RWPE1 (cell line): ENCODE measurements around the gene SLC4A1AP.

Experiments used
- CTCF ChIA-PET: fragments of 350-600 bp; sonication (Branson Sonifier 250); formaldehyde crosslinking; extraction: SDS; loops from one replicate; lab custom pipeline; 2021; lab: Yijun Ruan, JAX
- POLR2A ChIA-PET: fragments of 400-600 bp; formaldehyde crosslinking; extraction: SDS; loops from one replicate; lab custom pipeline; 2020; ENCODE audit warnings: antibody characterized with exemption; ENCODE audit not compliant: low non-redundant PET; lab: Yijun Ruan, JAX
- DNase-seq: peaks from one replicate; pipeline ENCODE4 v3.0.0; 2012; ENCODE audit warnings: low spot score
- H3K27ac ChIP-seq: fragments of 450-650 bp; 2 replicates; pipeline ENCODE4 v1.5.1; 2017
- TF ChIP-seq, protein P1 (sequence below): fragments of 450-650 bp; conservative IDR thresholded peaks from 2 replicates; pipeline ENCODE4 v1.5.1; 2017; ENCODE audit warnings: low read depth, mild to moderate bottlenecking

The SLC4A1AP gene

DNA sequence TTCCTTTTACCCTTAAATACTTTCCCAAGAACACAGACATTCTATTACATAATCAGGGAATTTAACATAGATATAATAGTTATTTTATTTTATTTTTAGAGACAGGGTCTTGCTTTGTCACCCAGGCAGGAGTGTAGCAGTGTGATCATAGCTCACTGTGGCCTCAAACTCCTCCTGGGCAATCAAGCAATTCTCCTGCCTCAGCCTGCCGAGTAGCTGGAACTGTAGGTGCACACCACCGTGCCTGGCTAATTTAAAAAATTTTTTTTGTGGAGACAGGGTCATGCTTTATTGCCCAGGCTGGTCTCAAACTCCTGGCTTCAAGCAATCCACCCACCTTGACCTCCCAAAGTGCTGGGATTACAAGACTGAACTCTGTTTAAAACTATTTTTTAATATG lies 45.6 kb downstream of the SLC4A1AP start:
- H3K27ac ChIP-seq: no peak overlapping the region
- ChIA-PET CTCF (no interaction called here), POLR2A (no interaction called here)
- DNase-seq: no peak
- TF ChIP-seq, protein P1, sequence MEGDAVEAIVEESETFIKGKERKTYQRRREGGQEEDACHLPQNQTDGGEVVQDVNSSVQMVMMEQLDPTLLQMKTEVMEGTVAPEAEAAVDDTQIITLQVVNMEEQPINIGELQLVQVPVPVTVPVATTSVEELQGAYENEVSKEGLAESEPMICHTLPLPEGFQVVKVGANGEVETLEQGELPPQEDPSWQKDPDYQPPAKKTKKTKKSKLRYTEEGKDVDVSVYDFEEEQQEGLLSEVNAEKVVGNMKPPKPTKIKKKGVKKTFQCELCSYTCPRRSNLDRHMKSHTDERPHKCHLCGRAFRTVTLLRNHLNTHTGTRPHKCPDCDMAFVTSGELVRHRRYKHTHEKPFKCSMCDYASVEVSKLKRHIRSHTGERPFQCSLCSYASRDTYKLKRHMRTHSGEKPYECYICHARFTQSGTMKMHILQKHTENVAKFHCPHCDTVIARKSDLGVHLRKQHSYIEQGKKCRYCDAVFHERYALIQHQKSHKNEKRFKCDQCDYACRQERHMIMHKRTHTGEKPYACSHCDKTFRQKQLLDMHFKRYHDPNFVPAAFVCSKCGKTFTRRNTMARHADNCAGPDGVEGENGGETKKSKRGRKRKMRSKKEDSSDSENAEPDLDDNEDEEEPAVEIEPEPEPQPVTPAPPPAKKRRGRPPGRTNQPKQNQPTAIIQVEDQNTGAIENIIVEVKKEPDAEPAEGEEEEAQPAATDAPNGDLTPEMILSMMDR: no peak

- POLR2A ChIA-PET: no interaction called here
- no peak overlapping the region for H3K27ac ChIP-seq
- CTCF ChIA-PET: no interaction called here
- TF ChIP-seq, protein P1: no peak
- no peak for DNase-seq
These were observed 46.4 kb downstream of the SLC4A1AP start for GRCh38 chr2:27709960-27710575.

DNA sequence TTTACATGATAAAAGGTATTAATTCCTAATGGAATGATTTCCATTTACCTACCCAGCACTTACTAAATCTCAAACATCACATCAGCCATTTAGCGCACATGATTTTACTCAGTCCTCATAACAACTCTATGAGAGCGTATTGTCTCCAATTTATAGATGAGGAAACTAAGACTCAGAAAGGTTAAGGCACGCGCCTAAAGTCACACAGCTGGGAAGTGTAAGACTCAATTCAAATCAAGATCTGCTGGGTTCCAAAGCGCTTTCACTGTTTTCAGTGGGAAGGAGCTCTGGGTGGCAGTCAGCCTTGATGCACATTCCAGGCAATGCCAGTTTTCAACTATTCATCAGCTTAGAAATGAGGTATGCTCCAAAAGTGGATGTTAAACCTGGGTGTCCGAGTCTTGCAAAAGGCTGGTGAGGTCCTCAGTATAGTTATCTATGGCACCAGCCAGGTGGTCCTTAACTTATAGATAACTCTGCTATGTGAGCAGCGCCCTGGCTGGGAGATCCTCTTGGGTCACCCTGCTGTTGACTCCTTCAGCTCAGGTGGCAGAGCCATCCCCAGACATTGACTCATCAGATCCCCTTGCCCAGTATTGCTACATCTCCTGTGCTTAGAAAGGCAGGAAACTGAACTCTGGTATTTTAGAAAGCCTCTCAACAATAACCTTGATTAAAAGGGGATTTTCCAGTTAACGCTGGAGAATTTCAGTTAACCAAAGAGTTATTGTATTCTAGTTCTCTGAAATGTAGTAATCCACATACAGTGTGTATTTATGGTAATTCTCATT lies 47.1 kb downstream of the SLC4A1AP start:
- H3K27ac ChIP-seq: no peak overlapping the region
- CTCF ChIA-PET: interaction anchor here (0.7 kb wide), 1 partner anchor 515 kb away, joined by 3 read pairs; no protein-coding TSS in a partner anchor
- no peak for DNase-seq
- TF ChIP-seq, protein P1: no peak
- POLR2A ChIA-PET: no interaction called here

GRCh38 chr2:27711804-27712203 lies 48.1 kb downstream of the SLC4A1AP start:
- ChIA-PET POLR2A (no interaction called here), CTCF (interaction anchor here (0.6 to 1.8 kb wide), 7 partner anchors 8 to 538 kb away, joined by 3 to 7 read pairs (median 4); no protein-coding TSS in a partner anchor)
- DNase-seq: no peak
- TF ChIP-seq, protein P1: no peak
- H3K27ac ChIP-seq: no peak overlapping the region

GRCh38 chr2:27712522-27712921 lies 48.8 kb downstream of the SLC4A1AP start:
- CTCF ChIA-PET: interaction anchor here (0.6 to 1.8 kb wide), 4 partner anchors 9 to 29 kb away, joined by 4 to 7 read pairs (median 4); no protein-coding TSS in a partner anchor
- no peak overlapping the region for H3K27ac ChIP-seq
- DNase-seq: no peak
- POLR2A ChIA-PET: no interaction called here
- TF ChIP-seq, protein P1: no peak

- H3K27ac ChIP-seq: no peak overlapping the region
- POLR2A ChIA-PET: no interaction called here
- TF ChIP-seq, protein P1: no peak
- CTCF ChIA-PET: interaction anchor here (0.6 to 1.8 kb wide), 2 partner anchors 10 to 1178 kb away, joined by 3 to 7 read pairs; no protein-coding TSS in a partner anchor
- DNase-seq: no peak
These were observed 49.5 kb downstream of the SLC4A1AP start for GRCh38 chr2:27713201-27713600.
